Right atrium auricular region (tissue), 2 donors: Measurements from ENCODE around the gene DDR1. TPM values are rescaled to one million over a fixed set of nuclear protein-coding genes. Genes with fewer than 3 reads are reported as not detected.
"Not testable (repeated sequence)": the region's sequence is repeated elsewhere in the genome, so short reads cannot be mapped to it uniquely, and the experiment has no call there.

Source experiments
- DNase-seq: peaks from one replicate; pipeline ENCODE4 v3.0.0-alpha.2; 2019; ENCODE audit warnings: low spot score
- H3K27ac ChIP-seq, 2 donors: fragments of 200-600 bp; sonication (generic); 1 replicate in 1 of 2; 2 replicates in 1 of 2; pipeline ENCODE4 v1.5.1; 2016 to 2019
- H3K27me3 ChIP-seq, 2 donors: fragments of 200-600 bp; sonication (generic); one replicate each; pipeline versions ENCODE4 v1.5.1 to v1.6.0; 2017 to 2019
- H3K36me3 ChIP-seq: fragments of 200-600 bp; sonication (generic); one replicate; pipeline ENCODE4 v1.5.1; 2016
- H3K4me1 ChIP-seq, 2 donors: fragments of 200-600 bp; sonication (generic); one replicate each; pipeline versions ENCODE4 v1.5.1 to v1.6.0; 2017 to 2019
- H3K4me3 ChIP-seq, 2 donors: fragments of 200-600 bp; sonication (generic); 1 replicate in 1 of 2; 2 replicates in 1 of 2; pipeline ENCODE4 v1.5.1; 2017 to 2019; ENCODE audit warnings: mild to moderate bottlenecking in 1 of 2, moderate library complexity in 1 of 2
- H3K9me3 ChIP-seq, 2 donors: fragments of 200-600 bp; sonication (generic); one replicate each; pipeline ENCODE4 v1.5.1; 2019
- total RNA-seq, 2 donors: library from RNA; depleted of rRNA; stranded (reverse); fragments of >200 nt; gene quantifications; one replicate each; pipeline ENCODE4 v1.1.0, GENCODE V29; 2016
- TF ChIP-seq, protein P1 (sequence below), 2 donors: fragments of 200-600 bp; sonication (generic); IDR thresholded peaks; one replicate each; pipeline ENCODE4 v1.5.1; 2019; ENCODE audit warnings: antibody characterized with exemption in 2 of 2

Gene DDR1
- total RNA-seq, 2 donors from 2014 or later = 61.7 to 106 TPM

DNA sequence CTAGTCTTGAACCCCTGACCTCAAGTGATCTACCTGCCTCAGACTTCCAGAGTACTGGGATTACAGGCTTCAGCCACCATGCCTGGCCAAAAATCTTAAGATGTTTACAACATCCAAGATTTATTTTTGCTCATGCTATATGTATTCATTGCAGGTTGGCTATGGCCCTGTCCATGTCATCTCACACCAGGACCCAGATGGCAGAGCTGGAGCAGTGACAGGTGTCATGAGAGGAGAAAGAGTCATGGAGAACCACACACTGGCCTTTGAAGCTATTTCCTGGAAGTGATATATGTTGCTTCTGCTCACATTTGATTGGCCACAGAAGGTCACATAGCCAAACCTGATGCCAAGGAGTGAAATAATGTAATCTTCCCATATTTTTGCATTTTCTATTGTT lies 13.8 kb upstream of the DDR1 start:
- no peaks in the 10 kb centered on the region for H3K4me1 ChIP-seq
- H3K9me3 ChIP-seq = peaks cover 0 to 23% of the 10 kb centered on the region in 2 donors
- no peak overlapping the region for H3K27ac ChIP-seq
- H3K27me3 ChIP-seq = no peaks in the 10 kb centered on the region
- no peaks in the 10 kb centered on the region for H3K36me3 ChIP-seq
- TF ChIP-seq, protein P1, sequence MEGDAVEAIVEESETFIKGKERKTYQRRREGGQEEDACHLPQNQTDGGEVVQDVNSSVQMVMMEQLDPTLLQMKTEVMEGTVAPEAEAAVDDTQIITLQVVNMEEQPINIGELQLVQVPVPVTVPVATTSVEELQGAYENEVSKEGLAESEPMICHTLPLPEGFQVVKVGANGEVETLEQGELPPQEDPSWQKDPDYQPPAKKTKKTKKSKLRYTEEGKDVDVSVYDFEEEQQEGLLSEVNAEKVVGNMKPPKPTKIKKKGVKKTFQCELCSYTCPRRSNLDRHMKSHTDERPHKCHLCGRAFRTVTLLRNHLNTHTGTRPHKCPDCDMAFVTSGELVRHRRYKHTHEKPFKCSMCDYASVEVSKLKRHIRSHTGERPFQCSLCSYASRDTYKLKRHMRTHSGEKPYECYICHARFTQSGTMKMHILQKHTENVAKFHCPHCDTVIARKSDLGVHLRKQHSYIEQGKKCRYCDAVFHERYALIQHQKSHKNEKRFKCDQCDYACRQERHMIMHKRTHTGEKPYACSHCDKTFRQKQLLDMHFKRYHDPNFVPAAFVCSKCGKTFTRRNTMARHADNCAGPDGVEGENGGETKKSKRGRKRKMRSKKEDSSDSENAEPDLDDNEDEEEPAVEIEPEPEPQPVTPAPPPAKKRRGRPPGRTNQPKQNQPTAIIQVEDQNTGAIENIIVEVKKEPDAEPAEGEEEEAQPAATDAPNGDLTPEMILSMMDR (IDR thresholded peaks at IDR 0.05) = no peak
- no peak for DNase-seq
- H3K4me3 ChIP-seq = no peak overlapping the region

DNA sequence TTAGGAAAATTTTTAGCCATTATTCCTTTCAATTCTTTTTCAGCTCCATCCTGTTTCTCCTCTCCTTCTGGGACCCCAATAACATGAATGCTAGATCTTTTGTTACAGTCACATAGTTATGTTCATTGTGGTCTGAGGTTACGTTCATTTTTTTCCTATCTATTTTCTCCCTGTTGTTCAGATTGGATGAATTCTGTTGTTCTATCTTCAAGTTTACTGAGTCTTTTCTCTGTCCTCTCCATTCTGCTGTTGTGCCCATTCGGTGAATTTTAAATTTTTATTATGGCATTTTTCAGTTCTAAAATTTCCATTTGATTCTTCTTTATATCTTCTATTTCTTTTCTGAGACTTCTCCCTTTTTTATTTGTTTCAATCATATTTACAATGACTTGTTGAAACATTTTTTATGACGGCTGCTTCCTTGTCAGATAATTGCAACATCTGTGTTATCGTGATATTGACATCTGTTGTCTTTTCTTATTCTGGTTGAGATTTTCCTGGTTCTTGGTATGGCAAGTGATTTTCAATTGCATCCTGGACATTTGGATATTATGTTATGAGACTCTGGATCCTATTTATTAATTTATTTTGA lies 12.6 kb upstream of the DDR1 start:
- Histone ChIP-seq H3K4me3 (no peak overlapping the region), H3K9me3 (peaks cover 0 to 23% of the 10 kb centered on the region in 2 donors), H3K27me3 (no peaks in the 10 kb centered on the region), H3K4me1 (peaks cover 0 to 2% of the 10 kb centered on the region in 2 donors), H3K36me3 (no peaks in the 10 kb centered on the region), H3K27ac (no peak overlapping the region)
- no peak for DNase-seq
- TF ChIP-seq, protein P1 (IDR thresholded peaks at IDR 0.05) = no peak

DNA sequence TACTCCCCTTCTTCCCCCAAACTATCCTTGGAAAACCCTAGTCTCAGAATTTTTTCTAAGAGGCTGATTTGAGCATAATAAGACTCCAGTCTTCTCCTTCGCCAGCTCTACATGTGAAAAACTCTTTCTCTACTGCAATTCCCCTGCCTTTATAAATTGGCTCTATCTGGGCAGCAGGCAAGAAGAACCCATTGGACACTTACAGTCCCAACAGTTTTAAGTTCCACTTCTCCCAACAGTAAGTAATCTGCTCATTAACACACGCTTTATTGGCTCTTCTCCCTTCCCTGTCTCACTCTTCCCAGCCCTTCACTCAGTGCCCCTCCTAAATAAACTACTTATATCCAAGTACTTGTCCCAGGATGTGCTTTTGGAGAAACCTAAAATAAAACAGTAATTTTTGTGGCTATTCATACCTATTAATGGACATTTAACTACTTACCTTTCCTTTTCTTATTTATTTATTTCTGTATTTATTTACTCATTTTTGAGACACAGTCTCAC lies 11.1 kb upstream of the DDR1 start:
- Histone ChIP-seq H3K4me3 (no peak overlapping the region), H3K27me3 (no peaks in the 10 kb centered on the region), H3K9me3 (peaks cover 0 to 20% of the 10 kb centered on the region in 2 donors), H3K27ac (no peak overlapping the region), H3K36me3 (no peaks in the 10 kb centered on the region), H3K4me1 (peaks cover 0 to 16% of the 10 kb centered on the region in 2 donors)
- no peak for DNase-seq
- TF ChIP-seq, protein P1 (IDR thresholded peaks at IDR 0.05) = no peak

DNA sequence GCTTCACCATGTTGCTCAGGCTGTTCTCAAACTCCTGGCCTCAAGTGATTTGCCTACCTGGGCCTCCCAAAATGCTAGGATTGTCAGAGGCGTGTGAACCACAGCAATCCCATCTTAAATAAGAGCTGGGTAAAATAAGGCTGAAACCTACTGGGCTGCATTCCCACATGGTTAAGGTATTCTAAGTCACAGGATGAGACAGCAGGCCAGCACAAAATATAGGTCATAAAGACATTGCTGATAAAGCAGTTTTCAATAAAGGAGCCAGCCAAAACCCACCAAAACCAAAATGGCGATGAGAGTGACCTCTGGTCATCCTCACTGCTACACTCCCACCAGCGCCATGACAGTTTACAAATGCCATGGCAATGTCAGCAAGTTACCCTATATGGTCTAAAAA lies 10.5 kb upstream of the DDR1 start:
- H3K27me3 ChIP-seq, H3K27ac ChIP-seq, DNase-seq, H3K36me3 ChIP-seq, H3K4me3 ChIP-seq: not testable (repeated sequence)
- Histone ChIP-seq H3K4me1 (peaks cover 0 to 17% of the 10 kb centered on the region in 2 donors), H3K9me3 (peaks cover 0 to 14% of the 10 kb centered on the region in 2 donors)

DNA sequence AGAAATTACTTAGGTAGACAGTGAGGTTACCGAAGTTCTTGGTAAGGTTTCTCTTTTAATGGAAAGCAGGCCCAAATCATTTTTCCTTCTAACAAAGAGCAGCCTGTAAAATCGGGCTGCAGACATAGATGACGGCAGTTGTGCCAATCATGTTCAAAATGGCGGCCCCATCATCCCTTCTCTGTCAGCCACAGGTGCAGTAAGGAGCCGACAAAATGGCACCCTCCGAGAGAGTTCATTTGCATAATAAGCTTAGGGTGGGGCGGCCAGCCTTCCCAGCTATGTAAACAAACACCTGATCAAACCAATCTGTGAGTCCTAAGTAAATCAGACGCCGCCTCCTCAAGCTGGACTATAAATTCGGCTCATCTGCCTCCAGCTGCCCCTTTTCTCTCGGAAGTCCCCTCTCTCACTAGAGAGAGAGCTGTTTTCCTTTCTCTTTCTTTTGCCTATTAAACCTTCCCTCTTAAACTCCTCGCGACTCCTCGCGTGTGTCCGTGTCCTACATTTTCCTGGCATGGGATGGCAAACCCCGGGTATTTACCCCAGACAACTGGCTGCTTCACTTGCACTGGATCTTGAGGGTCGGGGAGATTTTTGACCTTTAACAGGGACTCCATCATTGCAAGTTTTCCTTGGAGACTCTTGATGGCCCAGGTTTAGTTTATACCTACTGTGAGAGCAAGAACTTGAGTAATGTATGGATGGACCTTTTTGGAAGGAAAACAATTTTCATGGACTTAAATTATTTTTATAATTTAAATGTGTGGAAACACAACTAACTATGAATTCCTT lies 8.9 kb upstream of the DDR1 start:
- Histone ChIP-seq H3K4me3 (no peak overlapping the region), H3K4me1 (peaks cover 0 to 17% of the 10 kb centered on the region in 2 donors), H3K27me3 (no peaks in the 10 kb centered on the region), H3K27ac (no peak overlapping the region), H3K36me3 (no peaks in the 10 kb centered on the region), H3K9me3 (peaks cover 0 to 3% of the 10 kb centered on the region in 2 donors)
- no peak for DNase-seq
- TF ChIP-seq, protein P1 (IDR thresholded peaks at IDR 0.05) = no peak

DNA sequence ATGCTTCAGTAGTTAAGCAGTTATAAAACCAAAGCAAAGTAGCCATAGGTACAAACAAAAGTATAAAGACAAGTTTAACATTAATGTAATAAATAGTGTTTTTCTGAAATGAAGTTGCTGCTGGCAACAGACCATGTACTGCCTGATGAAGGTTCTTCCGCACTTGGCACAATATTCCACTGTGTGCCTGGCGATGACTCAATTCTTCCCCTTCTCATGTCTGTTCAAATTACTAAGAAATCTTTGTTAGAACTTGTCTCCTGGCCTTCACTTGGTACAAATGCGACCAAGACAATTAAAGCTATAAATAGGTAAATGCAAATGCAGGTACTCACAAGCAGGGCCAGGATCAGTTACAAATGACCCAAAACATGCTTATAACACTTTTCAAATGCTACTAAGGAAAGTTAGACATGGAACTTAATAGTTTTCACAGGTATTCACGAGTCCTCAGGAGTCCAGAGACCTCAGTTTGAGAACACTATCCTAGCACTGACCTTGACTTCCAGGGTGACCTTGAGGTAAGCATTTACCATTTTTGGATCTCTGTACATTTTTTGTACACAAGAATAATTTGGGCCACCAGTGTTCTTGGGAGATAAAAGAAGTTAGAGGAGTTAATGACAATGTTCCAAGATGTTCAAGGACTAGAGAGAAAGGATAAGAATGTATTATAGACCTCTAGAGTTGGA lies 8.1 kb upstream of the DDR1 start:
- Histone ChIP-seq H3K4me3 (no peak overlapping the region), H3K9me3 (peaks cover 0 to 3% of the 10 kb centered on the region in 2 donors), H3K4me1 (peaks cover 0 to 17% of the 10 kb centered on the region in 2 donors), H3K27me3 (no peaks in the 10 kb centered on the region), H3K36me3 (no peaks in the 10 kb centered on the region), H3K27ac (peak overlapping the region in 1 of 2 donors; percentile 67)
- TF ChIP-seq, protein P1 (IDR thresholded peaks at IDR 0.05) = no peak
- DNase-seq = no peak
